DND-41 (cell line): ENCODE data around the gene MDK.

Experiments
- ATAC-seq: fragments of 200-7000 bp; cut with Tn5 transposase; 3 replicates; pipeline ENCODE4 v1.9.1; 2021; ENCODE audit warnings: low read depth; ENCODE audit not compliant: insufficient read depth
- DNase-seq: peaks from one replicate; pipeline ENCODE4 v3.0.0-alpha.2; 2020
- H2AFZ ChIP-seq: 2 replicates; pipeline ENCODE4 v1.6.0; 2012; ENCODE audit warnings: low read depth, low read length
- H3K27ac ChIP-seq: 2 replicates; pipeline ENCODE4 v1.5.1; 2012; ENCODE audit warnings: low read length, inconsistent platforms
- H3K27me3 ChIP-seq: fragments of 200-600 bp; sonication (generic); 2 replicates; pipeline ENCODE4 v1.6.0; 2012; ENCODE audit warnings: low read length, mild to moderate bottlenecking, inconsistent platforms; ENCODE audit not compliant: insufficient read depth, poor library complexity
- H3K36me3 ChIP-seq: 2 replicates; pipeline ENCODE4 v1.5.1; 2012; ENCODE audit warnings: low read length, inconsistent platforms; ENCODE audit not compliant: insufficient read depth
- H3K4me1 ChIP-seq: 2 replicates; pipeline ENCODE4 v1.5.1; 2012; ENCODE audit warnings: mild to moderate bottlenecking, low read length; ENCODE audit not compliant: insufficient read depth
- H3K4me2 ChIP-seq: 2 replicates; pipeline ENCODE4 v1.6.0; 2012; ENCODE audit warnings: mild to moderate bottlenecking, moderate library complexity, low read length, inconsistent platforms; ENCODE audit not compliant: insufficient read depth
- H3K4me3 ChIP-seq, 2 experiments: fragments of 200-600 bp in 1 of 2; shearing (Covaris generic) in 1 of 2; 2 replicates each; pipeline ENCODE4 v1.5.1; 2012 to 2016; ENCODE audit warnings: inconsistent platforms in 2 of 2, low read length in 2 of 2, mild to moderate bottlenecking in 2 of 2, low read depth in 1 of 2, moderate library complexity in 1 of 2
- H3K79me2 ChIP-seq: 2 replicates; pipeline ENCODE4 v1.6.0; 2012; ENCODE audit warnings: low read length, inconsistent platforms; ENCODE audit not compliant: insufficient read depth
- H3K9ac ChIP-seq: 2 replicates; pipeline ENCODE4 v1.6.0; 2012; ENCODE audit warnings: low read depth, mild to moderate bottlenecking, inconsistent platforms, low read length, moderate library complexity
- H3K9me3 ChIP-seq: 2 replicates; pipeline ENCODE4 v1.5.1; 2012; ENCODE audit warnings: low read length, moderate library complexity, mild to moderate bottlenecking, inconsistent platforms; ENCODE audit not compliant: insufficient read depth, severe bottlenecking
- H4K20me1 ChIP-seq: 2 replicates; pipeline ENCODE4 v1.6.0; 2012; ENCODE audit warnings: low read length; ENCODE audit not compliant: insufficient read depth
- EZH2 ChIP-seq: IDR thresholded peaks from 3 replicates; pipeline ENCODE4 v1.6.1; 2012; ENCODE audit warnings: borderline replicate concordance, low read depth, mild to moderate bottlenecking, moderate library complexity, low read length, inconsistent platforms; ENCODE audit not compliant: severe bottlenecking
- TF ChIP-seq, protein P1 (sequence below): IDR thresholded peaks from 2 replicates; pipeline ENCODE4 v1.5.1; 2012; ENCODE audit warnings: borderline replicate concordance, low read length, moderate library complexity, mild to moderate bottlenecking; ENCODE audit not compliant: poor library complexity, severe bottlenecking; ENCODE audit errors: extremely low read depth

Gene MDK

DNA sequence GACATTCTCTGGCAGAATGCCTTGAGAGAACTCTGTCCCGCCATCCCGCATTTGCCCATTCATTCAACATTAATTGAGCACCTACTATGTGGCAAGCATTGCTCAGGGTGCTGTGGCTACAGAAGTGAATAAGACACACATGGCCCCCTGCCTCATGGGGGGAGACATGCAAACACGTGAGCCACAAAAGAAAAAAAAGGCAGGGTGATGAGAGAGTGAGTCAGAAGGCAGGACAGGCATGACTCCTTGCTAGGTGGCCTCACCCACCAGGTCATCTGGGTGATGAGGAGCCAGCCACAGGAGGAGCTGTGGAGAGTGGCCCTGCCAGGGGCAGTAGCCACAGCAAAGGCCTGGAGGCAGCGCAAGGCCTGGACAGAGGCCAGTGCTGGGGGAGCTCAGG, 5.2 kb downstream of the MDK start:
- no peaks in the 10 kb centered on the region for H3K9me3 ChIP-seq

DNA sequence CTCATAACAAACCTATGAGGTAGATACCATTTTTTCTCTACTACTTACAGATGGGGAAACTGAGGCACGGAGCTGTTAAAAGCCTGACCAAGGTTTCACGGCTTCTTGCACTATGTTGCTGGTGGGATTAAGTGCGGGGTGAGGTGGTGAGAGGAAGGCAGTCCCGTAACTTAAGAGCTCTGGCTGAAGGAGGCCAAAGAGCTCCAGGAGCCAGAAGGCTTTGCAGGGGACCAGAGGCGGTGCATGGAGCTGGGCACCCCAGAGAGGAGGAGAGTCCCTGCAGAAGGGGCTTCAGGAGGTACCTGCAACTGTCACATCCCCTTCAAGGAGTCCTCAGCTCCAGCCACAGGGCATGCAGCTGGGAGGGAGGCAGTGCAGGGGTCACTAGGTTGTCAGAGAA, 6.0 kb downstream of the MDK start:
- TF ChIP-seq EZH2, result no peak
- TF ChIP-seq, protein P1, sequence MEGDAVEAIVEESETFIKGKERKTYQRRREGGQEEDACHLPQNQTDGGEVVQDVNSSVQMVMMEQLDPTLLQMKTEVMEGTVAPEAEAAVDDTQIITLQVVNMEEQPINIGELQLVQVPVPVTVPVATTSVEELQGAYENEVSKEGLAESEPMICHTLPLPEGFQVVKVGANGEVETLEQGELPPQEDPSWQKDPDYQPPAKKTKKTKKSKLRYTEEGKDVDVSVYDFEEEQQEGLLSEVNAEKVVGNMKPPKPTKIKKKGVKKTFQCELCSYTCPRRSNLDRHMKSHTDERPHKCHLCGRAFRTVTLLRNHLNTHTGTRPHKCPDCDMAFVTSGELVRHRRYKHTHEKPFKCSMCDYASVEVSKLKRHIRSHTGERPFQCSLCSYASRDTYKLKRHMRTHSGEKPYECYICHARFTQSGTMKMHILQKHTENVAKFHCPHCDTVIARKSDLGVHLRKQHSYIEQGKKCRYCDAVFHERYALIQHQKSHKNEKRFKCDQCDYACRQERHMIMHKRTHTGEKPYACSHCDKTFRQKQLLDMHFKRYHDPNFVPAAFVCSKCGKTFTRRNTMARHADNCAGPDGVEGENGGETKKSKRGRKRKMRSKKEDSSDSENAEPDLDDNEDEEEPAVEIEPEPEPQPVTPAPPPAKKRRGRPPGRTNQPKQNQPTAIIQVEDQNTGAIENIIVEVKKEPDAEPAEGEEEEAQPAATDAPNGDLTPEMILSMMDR, result no peak
- Histone ChIP-seq H3K4me1 (peaks cover 1% of the 10 kb centered on the region; the same call in 1 of the 2 replicates), H3K27ac (no peak overlapping the region), H4K20me1 (peaks cover 14% of the 10 kb centered on the region), H3K9me3 (no peaks in the 10 kb centered on the region), H3K79me2 (no peaks in the 10 kb centered on the region), H2AFZ (no peak overlapping the region), H3K36me3 (no peaks in the 10 kb centered on the region), H3K27me3 (peaks cover 51% of the 10 kb centered on the region), H3K9ac (no peak overlapping the region), H3K4me3 (no peak overlapping the region), H3K4me2 (no peak overlapping the region)
- DNase-seq, result no peak
- ATAC-seq, result no peak

More for the DNA sequence above, 5.2 kb downstream of the MDK start:
- Histone ChIP-seq H3K4me1 (peaks cover 9% of the 10 kb centered on the region), H3K4me3 (no peak overlapping the region), H2AFZ (no peak overlapping the region), H3K27me3 (peaks cover 59% of the 10 kb centered on the region), H3K4me2 (no peak overlapping the region), H3K36me3 (no peaks in the 10 kb centered on the region), H3K27ac (no peak overlapping the region), H4K20me1 (peaks cover 12% of the 10 kb centered on the region), H3K79me2 (no peaks in the 10 kb centered on the region), H3K9ac (no peak overlapping the region)
- TF ChIP-seq EZH2, result no peak
- TF ChIP-seq, protein P1, result no peak
- ATAC-seq (no peak), DNase-seq (no peak)

DNA sequence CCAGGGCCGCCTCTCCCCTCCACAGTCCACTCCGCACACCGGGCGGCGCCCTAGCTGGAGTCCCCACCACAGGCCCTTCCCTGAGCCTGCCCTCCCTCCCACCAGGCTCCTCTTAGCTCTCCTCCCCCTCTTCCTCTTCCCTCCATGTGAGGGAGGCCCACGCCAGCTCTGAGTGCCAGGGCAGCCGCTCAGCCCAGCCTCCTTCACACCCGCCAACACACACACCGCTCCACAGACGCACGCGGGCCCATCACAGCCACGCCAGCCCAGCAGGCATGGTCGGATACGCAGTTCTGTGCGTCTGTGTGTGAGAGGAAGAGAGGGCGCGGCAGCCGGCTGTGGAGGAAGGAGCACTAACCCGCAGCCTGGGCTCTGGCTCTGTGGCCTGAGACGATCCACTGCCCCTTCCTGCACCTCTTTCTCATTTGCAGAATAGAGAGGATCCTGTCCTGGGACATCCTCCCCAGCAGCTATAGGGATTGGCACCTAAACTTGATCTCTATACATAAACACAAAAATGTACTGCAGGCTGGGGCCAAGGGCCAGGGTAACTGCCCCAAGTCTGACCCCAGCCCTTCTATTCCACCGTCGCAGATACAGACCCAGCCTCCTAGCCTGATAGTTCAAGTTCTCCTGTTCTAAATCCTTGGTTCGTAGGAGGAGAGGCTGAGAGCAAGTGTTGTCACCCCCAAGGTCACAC, 6.6 kb downstream of the MDK start:
- H3K4me3 ChIP-seq, result no peak overlapping the region
- no peaks in the 10 kb centered on the region for H3K4me1 ChIP-seq
- no peak for DNase-seq
- H3K36me3 ChIP-seq, result no peaks in the 10 kb centered on the region
- H3K9ac ChIP-seq, result no peak overlapping the region
- TF ChIP-seq, protein P1, result no peak
- peak; percentile 57 for TF ChIP-seq EZH2
- H2AFZ ChIP-seq, result no peak overlapping the region
- H3K79me2 ChIP-seq, result no peaks in the 10 kb centered on the region
- H3K9me3 ChIP-seq, result no peaks in the 10 kb centered on the region
- H4K20me1 ChIP-seq, result peaks cover 17% of the 10 kb centered on the region
- peaks cover 45% of the 10 kb centered on the region for H3K27me3 ChIP-seq
- H3K27ac ChIP-seq, result no peak overlapping the region
- ATAC-seq, result peak; percentile 11; the same call in 1 of the 3 replicates
- H3K4me2 ChIP-seq, result no peak overlapping the region
